Activated CD8-positive, alpha-beta T cell treated with anti-CD3 and anti-CD28 coated beads, Interleukin-2, amount 10 ng/mL, durations not matched to agents 7 days and 5 days (primary cell): ENCODE data around the gene SIN3A. TPM values are rescaled to one million over a fixed set of nuclear protein-coding genes. Genes with fewer than 3 reads are reported as not detected.

Experiments
- ATAC-seq: fragments of 150-1000 bp; cut with Tn5 transposase; one replicate; pipeline ENCODE4 v1.10.0; 2021; ENCODE audit warnings: moderate library complexity
- CTCF ChIA-PET: fragments of 350-600 bp; sonication (Branson Sonifier 250); formaldehyde crosslinking; loops from one replicate; lab custom pipeline; 2021; ENCODE audit warnings: antibody characterized with exemption; lab: Charles Lee
- POLR2A ChIA-PET: fragments of 350-600 bp; sonication (Branson Sonifier 250); formaldehyde crosslinking; loops from one replicate; lab custom pipeline; 2021; ENCODE audit warnings: antibody characterized with exemption; lab: Charles Lee
- DNase-seq: peaks from one replicate; pipeline ENCODE4 v3.0.0-alpha.2; 2020
- H3K27ac Mint-ChIP-seq: one replicate; pipeline ENCODE4 v1.8.0; 2021; ENCODE audit warnings: mild to moderate bottlenecking, mixed read lengths
- H3K27me3 Mint-ChIP-seq: one replicate; pipeline ENCODE4 v1.8.0; 2021; ENCODE audit warnings: low read depth, mixed read lengths
- H3K36me3 Mint-ChIP-seq: one replicate; pipeline ENCODE4 v1.8.0; 2021; ENCODE audit warnings: low read depth, mixed read lengths
- H3K4me1 Mint-ChIP-seq: one replicate; pipeline ENCODE4 v1.8.0; 2021; ENCODE audit warnings: low read depth, mixed read lengths
- H3K4me3 Mint-ChIP-seq: one replicate; pipeline ENCODE4 v1.8.0; 2021; ENCODE audit warnings: mild to moderate bottlenecking, mixed read lengths
- H3K9me3 Mint-ChIP-seq: one replicate; pipeline ENCODE4 v1.8.0; 2022; ENCODE audit warnings: mixed read lengths; ENCODE audit not compliant: insufficient read depth
- microRNA-seq: library from miRNA; unstranded; fragments of <30 nt; microRNA quantifications from one replicate; pipeline ENCODE4 v1.2.0, GENCODE V29; 2022
- total RNA-seq, 2 experiments: library from RNA; stranded (reverse); gene quantifications; one replicate each; pipeline ENCODE4 v1.2.3, GENCODE V29; 2021

The SIN3A gene
- total RNA-seq, 2 experiments from 2014 or later = 96.7 to 104 TPM

DNA sequence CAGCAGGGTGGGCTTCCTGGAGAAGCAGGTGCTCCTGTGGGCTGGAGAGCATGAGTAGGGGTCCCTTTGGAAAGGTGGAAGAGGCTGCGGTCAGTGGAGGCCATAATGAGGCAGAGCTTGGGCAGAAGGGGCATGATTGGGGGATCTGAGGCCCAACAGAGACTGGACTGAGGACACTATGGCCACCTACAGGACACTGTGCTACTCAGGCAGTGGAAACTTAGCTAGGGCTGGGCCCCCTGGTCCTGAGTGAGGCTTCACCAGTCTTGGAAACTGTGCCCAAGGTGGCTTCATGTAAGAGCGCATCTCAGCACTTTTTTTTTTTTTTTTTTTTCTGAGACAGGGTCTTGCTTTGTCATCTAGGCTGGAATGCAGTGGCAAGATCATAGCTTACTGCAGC, 121.9 kb downstream of the SIN3A start:
- H3K4me1 Mint-ChIP-seq = no peaks in the 10 kb centered on the region
- no peak overlapping the region for H3K27ac Mint-ChIP-seq
- ATAC-seq = no peak
- no peaks in the 10 kb centered on the region for H3K36me3 Mint-ChIP-seq
- ChIA-PET CTCF (no interaction called here), POLR2A (no interaction called here)
- H3K9me3 Mint-ChIP-seq = no peaks in the 10 kb centered on the region
- peaks cover 3% of the 10 kb centered on the region for H3K27me3 Mint-ChIP-seq
- H3K4me3 Mint-ChIP-seq = no peak overlapping the region
- no peak for DNase-seq

DNA sequence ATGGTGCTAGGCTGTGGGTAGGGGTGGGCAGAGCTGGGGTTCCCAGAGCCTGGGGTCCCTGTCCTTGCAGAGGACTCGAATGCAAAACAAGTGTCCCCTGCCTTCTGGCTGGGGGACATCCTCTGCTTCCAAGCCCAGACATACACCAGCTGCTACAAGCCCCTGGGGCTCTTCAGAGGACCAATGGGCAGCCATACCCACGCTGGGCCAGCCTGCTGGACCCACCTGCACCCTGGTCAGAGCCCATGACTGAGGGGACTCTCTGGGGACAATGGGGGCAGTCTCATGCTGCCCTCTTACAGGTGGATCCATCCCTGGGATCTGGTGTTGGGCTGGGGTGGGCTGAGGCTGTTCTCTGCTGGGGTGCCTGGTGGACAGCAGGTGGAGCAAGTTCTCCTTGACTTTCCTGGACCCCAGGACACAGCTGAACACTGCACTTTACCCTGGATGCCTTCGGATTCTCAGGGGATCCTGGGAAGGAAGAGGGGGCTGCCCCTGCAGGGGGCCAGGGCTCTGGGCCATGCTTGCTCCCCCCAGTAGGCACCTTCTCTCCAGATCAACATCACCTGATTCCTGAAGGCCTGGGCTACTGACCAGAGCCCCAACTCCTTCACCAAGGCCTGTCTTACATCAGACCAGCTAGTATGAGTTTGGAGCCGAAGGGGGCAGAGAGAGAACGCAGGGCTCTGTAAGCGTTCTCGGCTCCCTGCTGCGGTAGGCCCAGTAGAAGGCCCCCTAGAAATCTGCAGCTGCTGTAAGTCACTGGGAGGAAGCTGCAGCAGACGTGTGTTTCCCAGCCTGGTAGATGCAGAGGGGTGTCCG, 122.8 kb downstream of the SIN3A start:
- no peaks in the 10 kb centered on the region for H3K9me3 Mint-ChIP-seq
- no peak for ATAC-seq
- no peak overlapping the region for H3K27ac Mint-ChIP-seq
- H3K36me3 Mint-ChIP-seq = no peaks in the 10 kb centered on the region
- no peak for DNase-seq
- peaks cover 3% of the 10 kb centered on the region for H3K27me3 Mint-ChIP-seq
- ChIA-PET CTCF (no interaction called here), POLR2A (interaction anchor here (0.6 kb wide), 1 partner anchor 312 kb away, joined by 3 read pairs; no protein-coding TSS in a partner anchor)
- H3K4me1 Mint-ChIP-seq = no peaks in the 10 kb centered on the region
- H3K4me3 Mint-ChIP-seq = no peak overlapping the region

DNA sequence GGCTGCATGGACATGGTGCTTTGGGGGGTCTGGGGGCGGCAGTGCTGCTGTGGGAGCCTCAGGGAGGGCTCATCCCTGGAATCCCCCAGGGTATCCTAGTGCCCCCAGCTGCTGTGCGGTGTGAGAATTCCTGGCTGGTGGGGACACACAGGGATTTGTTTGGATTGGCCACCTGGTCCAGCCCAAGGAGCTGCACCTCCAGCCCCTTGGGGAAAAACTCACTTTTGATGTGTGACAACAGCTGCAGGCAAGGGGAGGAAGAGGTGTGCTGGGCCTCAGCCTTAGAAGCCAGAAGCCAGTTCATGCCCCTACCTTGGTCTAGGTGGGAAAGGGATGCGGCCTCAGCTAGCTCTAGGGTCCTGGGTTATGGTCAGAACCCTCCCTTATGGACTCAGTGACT, 124.0 kb downstream of the SIN3A start:
- ATAC-seq (no peak), DNase-seq (no peak)
- Mint-ChIP-seq H3K4me3 (no peak overlapping the region), H3K27ac (no peak overlapping the region), H3K27me3 (peaks cover 4% of the 10 kb centered on the region), H3K4me1 (no peaks in the 10 kb centered on the region), H3K9me3 (no peaks in the 10 kb centered on the region), H3K36me3 (no peaks in the 10 kb centered on the region)
- ChIA-PET CTCF (no interaction called here), POLR2A (interaction anchor here (0.6 kb wide), 1 partner anchor 240 kb away, joined by 3 read pairs; no protein-coding TSS in a partner anchor)

DNA sequence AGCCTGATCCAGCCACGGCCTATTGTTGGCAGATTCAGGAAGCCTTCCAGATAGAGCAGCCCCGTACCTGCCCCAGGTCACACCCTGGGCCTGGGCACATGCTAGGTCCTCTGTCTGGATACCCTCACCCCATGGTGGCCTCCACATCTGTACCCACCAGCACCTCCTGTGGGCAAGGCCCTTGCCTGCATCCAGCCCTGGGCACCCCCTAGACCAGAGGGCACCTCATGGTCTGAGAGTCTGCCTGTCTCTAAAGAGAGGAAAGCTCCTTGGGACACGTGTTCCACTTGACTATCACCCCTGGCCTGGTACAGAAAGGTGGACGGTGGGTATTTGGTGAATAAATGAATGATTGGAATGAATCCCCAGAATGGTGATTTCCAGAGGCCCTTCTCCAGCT, 124.5 kb downstream of the SIN3A start:
- Mint-ChIP-seq H3K4me3 (no peak overlapping the region), H3K36me3 (no peaks in the 10 kb centered on the region), H3K27ac (no peak overlapping the region), H3K27me3 (peaks cover 3% of the 10 kb centered on the region), H3K4me1 (no peaks in the 10 kb centered on the region), H3K9me3 (no peaks in the 10 kb centered on the region)
- DNase-seq (no peak), ATAC-seq (no peak)
- CTCF ChIA-PET = no interaction called here
- POLR2A ChIA-PET = no interaction called here

DNA sequence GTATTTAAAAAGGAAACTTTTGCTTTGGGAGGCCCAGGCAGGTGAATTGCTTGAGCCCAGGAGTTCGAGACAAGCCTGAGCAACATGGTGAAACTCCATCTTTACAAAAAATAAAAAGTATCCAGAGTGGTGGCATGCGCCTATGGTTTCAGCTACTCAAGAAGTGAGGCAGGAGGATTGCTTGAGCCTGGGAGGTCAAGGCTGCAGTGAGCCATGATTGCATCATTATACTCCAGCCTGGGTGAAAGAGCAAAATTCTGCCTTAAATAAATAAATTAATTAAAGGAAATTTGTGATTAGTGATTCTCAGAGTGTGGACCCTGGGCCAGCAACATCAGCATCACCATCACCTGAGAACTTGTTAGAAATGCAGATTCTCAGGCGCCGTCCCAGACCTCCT, 125.6 kb downstream of the SIN3A start:
- ChIA-PET POLR2A (no interaction called here), CTCF (no interaction called here)
- no peaks in the 10 kb centered on the region for H3K4me1 Mint-ChIP-seq
- H3K36me3 Mint-ChIP-seq = no peaks in the 10 kb centered on the region
- DNase-seq (no peak), ATAC-seq (no peak)
- H3K9me3 Mint-ChIP-seq = no peaks in the 10 kb centered on the region
- H3K4me3 Mint-ChIP-seq = no peak overlapping the region
- no peak overlapping the region for H3K27ac Mint-ChIP-seq
- peaks cover 6% of the 10 kb centered on the region for H3K27me3 Mint-ChIP-seq

DNA sequence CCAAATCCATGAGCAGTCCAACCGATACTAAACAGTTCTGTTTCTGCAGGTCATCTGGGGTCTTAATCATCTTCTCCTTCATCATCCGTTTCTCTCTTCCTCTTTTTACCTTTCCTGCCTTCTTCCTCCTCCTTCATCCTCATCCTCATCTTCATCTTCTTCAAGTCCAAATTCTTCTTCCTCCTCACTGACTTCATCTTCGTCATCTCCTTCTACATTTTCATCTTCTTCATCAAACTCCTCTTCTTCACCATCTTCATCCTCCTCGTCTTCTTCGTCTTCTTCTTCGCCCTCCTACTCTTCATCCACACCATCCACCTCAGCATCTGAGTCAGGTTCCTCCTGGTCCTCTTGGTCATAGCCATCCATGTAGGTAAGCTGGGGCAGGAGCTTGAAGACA, 129.8 kb downstream of the SIN3A start:
- no peak for ATAC-seq
- H3K9me3 Mint-ChIP-seq = no peaks in the 10 kb centered on the region
- H3K27me3 Mint-ChIP-seq = peaks cover 9% of the 10 kb centered on the region
- H3K4me3 Mint-ChIP-seq = no peak overlapping the region
- no peak overlapping the region for H3K27ac Mint-ChIP-seq
- CTCF ChIA-PET = no interaction called here
- no peaks in the 10 kb centered on the region for H3K36me3 Mint-ChIP-seq
- DNase-seq = no peak
- POLR2A ChIA-PET = no interaction called here
- H3K4me1 Mint-ChIP-seq = no peaks in the 10 kb centered on the region

Small RNA genes within 50 kb of the gene (microRNA-seq; reads per million reads assigned to microRNA genes)
- not detected for gene MIR631

Other genes starting within 250 kb of the SIN3A start
- gene C15orf39, start 249.8 kb downstream of the SIN3A start, total RNA-seq = 10 to 100 TPM; 57.2 to 59.4 TPM
- gene GOLGA6C, start 193.4 kb downstream of the SIN3A start, total RNA-seq = not detected
- gene GOLGA6D, start 168.9 kb downstream of the SIN3A start, total RNA-seq = not detected
- gene COMMD4, start 115.6 kb downstream of the SIN3A start, total RNA-seq = 100 to 1,000 TPM; 101 to 103 TPM
- 1 to 10 TPM; 2.8 to 3.2 TPM for gene NEIL1, start 104.7 kb downstream of the SIN3A start, total RNA-seq
- gene MAN2C1, start 83.1 kb downstream of the SIN3A start, total RNA-seq = 100 to 1,000 TPM; 123 to 131 TPM
- gene PTPN9, start 127.6 kb upstream of the SIN3A start, total RNA-seq = 10 to 100 TPM; 46.3 to 48.7 TPM
- 10 to 100 TPM; 31.4 to 32.5 TPM for gene SNUPN, start 174.0 kb upstream of the SIN3A start, total RNA-seq
- gene IMP3, start 188.5 kb upstream of the SIN3A start, total RNA-seq = 10 to 100 TPM; 97.9 to 99.1 TPM
- gene SNX33, start 196.2 kb upstream of the SIN3A start, total RNA-seq = under 1 TPM; 0.55 to 0.70 TPM